Measurements from ENCODE around the gene CCDC40. TPM values are rescaled to one million over a fixed set of nuclear protein-coding genes. Genes with fewer than 3 reads are reported as not detected.

The CCDC40 gene
- total and polyA plus RNA-seq, 2 of the 13 experiments (the other 11 are each of a cell fraction or from before 2014, with no cell fraction given), result 4.1 to 5.5 TPM

DNA sequence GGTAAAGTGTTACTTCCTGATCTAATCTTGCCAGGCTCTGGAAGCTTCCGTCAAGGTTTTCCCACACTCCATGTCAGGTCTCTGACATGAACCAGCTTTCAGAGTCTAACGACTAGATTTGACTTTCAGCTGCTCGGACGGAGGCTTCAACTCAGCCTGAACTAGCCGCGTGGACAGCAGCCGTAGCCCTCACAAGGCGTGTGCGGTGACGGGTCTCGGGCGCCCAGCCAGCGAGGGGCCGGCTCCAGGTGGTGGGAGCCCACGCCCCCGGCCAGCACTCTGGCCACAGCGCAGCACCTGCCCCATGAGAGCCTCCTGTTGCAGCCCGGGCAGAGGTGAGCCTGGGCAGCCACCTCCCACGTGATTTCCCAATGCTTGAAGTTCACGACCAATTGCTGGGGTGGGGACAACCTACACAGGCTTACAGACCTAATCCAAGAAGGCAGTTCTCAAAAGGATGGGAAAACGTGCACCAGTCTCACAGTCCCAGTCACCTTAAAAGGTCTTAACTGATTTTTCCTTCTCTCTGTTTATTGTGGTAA is 46.3 kb upstream of the CCDC40 start (continued):
- TF ChIP-seq ZNF800 (CRISPR knock-in tag; IDR thresholded peaks at IDR 0.05), result 0 out of 2 replicates have a peak, but pooled peaks have one; percentile 48
- TF ChIP-seq HNF4A (CRISPR knock-in tag; IDR thresholded peaks at IDR 0.05), result peak; percentile 74
- TF ChIP-seq MEIS2 (CRISPR knock-in tag; IDR thresholded peaks at IDR 0.05), result peak; percentile 61
- no peak for TF ChIP-seq ZNF256 (CRISPR knock-in tag; conservative IDR thresholded peaks at IDR 0.05)
- no peak for TF ChIP-seq ASH2L (IDR thresholded peaks at IDR 0.05; ENCODE audit: insufficient read length, low read depth, low read length)
- TF ChIP-seq ZNF33A (CRISPR knock-in tag; IDR thresholded peaks at IDR 0.05; ENCODE audit: borderline replicate concordance), result no peak
- no peak; the same call in 1 of the 2 replicates for TF ChIP-seq ZBED4 (CRISPR knock-in tag; IDR thresholded peaks at IDR 0.05; ENCODE audit: borderline replicate concordance)
- TF ChIP-seq, protein P1, sequence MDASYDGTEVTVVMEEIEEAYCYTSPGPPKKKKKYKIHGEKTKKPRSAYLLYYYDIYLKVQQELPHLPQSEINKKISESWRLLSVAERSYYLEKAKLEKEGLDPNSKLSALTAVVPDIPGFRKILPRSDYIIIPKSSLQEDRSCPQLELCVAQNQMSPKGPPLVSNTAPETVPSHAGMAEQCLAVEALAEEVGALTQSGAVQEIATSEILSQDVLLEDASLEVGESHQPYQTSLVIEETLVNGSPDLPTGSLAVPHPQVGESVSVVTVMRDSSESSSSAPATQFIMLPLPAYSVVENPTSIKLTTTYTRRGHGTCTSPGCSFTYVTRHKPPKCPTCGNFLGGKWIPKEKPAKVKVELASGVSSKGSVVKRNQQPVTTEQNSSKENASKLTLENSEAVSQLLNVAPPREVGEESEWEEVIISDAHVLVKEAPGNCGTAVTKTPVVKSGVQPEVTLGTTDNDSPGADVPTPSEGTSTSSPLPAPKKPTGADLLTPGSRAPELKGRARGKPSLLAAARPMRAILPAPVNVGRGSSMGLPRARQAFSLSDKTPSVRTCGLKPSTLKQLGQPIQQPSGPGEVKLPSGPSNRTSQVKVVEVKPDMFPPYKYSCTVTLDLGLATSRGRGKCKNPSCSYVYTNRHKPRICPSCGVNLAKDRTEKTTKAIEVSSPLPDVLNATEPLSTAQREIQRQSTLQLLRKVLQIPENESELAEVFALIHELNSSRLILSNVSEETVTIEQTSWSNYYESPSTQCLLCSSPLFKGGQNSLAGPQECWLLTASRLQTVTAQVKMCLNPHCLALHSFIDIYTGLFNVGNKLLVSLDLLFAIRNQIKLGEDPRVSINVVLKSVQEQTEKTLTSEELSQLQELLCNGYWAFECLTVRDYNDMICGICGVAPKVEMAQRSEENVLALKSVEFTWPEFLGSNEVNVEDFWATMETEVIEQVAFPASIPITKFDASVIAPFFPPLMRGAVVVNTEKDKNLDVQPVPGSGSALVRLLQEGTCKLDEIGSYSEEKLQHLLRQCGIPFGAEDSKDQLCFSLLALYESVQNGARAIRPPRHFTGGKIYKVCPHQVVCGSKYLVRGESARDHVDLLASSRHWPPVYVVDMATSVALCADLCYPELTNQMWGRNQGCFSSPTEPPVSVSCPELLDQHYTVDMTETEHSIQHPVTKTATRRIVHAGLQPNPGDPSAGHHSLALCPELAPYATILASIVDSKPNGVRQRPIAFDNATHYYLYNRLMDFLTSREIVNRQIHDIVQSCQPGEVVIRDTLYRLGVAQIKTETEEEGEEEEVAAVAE (CRISPR knock-in tag; IDR thresholded peaks at IDR 0.05; ENCODE audit: borderline replicate concordance), result 0 out of 2 replicates have a peak, but pooled peaks have one; percentile 22
- peak; percentile 74 for TF ChIP-seq FOSL2 (CRISPR knock-in tag; IDR thresholded peaks at IDR 0.05)
- peak; percentile 86 for TF ChIP-seq ARNTL (CRISPR knock-in tag; IDR thresholded peaks at IDR 0.05)
- TF ChIP-seq KDM4B (CRISPR knock-in tag; IDR thresholded peaks at IDR 0.05), result no peak
- peak; percentile 52; the same call in 1 of the 2 replicates for TF ChIP-seq ZNF121 (CRISPR knock-in tag; IDR thresholded peaks at IDR 0.05)
- no peak for TF ChIP-seq NBN (conservative IDR thresholded peaks at IDR 0.05)
- 0 out of 2 replicates have a peak, but pooled peaks have one; percentile 39 for TF ChIP-seq ZFP36L1 (CRISPR knock-in tag; IDR thresholded peaks at IDR 0.05)
- peak; percentile 76; the same call in 1 of the 2 replicates for TF ChIP-seq HBP1 (CRISPR knock-in tag; IDR thresholded peaks at IDR 0.05; ENCODE audit: low read depth)
- TF ChIP-seq CTCF (CRISPR knock-in tag; IDR thresholded peaks at IDR 0.05), result peak; percentile 33; the same call in 1 of the 2 replicates
